Right ventricle myocardium superior (tissue), 1 donor: ENCODE measurements around the gene SFMBT2. TPM values are rescaled to one million over a fixed set of nuclear protein-coding genes. Genes with fewer than 3 reads are reported as not detected.

Experiments used
- ATAC-seq: fragments of 200-7000 bp; cut with Tn5 transposase; one replicate; pipeline ENCODE4 v1.9.1; 2020; ENCODE audit warnings: mild to moderate bottlenecking; ENCODE audit not compliant: poor library complexity
- DNase-seq: peaks from one replicate; pipeline ENCODE4 v3.0.0-alpha.2; 2020
- intact Hi-C: fragments of 100-400 bp; cut with DNase I; formaldehyde crosslinking; loops from one replicate; pipeline ENCODE4 v1.11.2; 2022
- total RNA-seq: library from RNA; stranded (reverse); fragmentation: NEBNext Ultra II Directional; extraction: Animal tissue kit (Norgen Biotek cat#: 25700); gene quantifications from one replicate; pipeline ENCODE4 v1.2.1, GENCODE V29; 2021
- donor health status: DM: no; HTN: yes; CAD: no; lungs with severe emphysema.

Gene SFMBT2
- total RNA-seq, 1 donor from 2014 or later: 9.4 TPM

DNA sequence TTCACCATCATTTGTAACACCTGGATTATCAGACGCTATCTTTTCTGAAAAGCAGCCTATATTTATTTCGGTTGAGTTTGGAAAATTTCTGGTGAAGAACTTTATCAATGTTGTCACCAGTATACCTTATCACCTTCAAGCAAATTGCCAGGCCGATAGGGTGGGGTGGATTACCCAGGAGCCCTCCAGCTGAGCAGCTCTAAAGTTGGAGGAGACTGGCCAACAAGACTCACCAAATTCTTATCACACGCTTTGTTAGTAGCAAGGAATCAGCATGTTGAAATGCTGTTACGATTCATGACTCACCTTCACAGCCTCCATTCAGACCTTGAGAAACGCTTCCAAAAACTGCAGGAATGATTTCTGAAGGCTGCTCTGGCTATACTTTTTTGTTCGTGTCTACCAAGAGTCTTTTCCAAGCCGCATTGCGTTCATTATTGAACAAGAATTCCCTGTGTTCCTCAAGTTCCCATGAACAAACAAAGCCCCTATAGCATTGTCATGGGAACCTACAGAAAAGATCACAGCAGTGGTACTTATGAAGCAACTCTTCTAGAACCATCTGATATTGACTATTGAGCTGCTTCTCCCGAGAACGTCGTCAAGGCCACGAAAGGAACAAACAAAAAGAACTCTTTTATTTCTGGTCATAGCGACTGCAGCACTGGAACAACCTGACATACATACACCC, 291.4 kb downstream of the SFMBT2 start:
- no peak for DNase-seq
- intact Hi-C loops: loop anchor here (5.0 to 10.0 kb wide), 2 partner anchors 135 to 298 kb away; no protein-coding TSS in a partner anchor
- ATAC-seq: no peak

DNA sequence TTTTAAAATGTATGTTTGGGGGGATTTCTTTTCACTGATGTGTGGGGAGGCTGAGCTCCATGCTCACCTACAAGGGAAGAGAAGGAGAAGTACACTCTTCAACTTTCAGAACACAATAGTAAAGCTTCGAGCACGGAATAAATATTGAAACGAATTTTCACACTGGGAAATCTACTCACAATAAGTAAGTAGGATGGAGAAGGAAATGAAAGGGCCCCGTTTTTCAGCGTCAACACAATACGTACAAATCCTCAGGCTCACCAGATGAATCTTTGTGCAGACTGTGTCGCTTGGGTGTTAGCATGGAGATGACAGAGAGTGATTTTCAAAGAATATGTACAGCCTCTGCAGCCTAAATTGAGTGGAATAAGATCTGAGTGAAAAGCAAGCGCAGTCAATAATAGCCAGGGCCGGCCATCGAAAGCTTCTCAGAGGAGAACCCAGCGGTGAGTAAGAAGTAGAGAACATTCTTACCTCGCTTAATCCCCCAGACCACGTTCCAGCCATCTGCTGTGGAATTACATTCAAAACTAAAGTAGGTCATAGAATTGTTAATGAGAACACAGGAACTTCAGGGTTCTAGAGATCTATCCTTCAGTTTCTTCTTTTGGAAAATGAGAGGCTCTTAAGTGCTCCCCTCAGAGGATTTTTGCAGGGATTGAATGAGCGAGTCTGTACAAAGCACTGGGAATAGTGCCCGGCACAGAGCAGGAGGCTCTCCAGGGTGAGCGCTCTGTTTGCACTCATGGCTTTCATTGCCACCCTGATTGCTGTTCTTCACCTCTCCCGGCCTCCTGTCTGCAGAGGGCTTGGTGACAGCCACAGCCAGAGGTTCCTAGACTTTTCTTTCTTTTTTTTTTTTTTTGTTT, 292.8 kb downstream of the SFMBT2 start:
- intact Hi-C loops: no loop called here
- DNase-seq: no peak
- no peak for ATAC-seq

DNA sequence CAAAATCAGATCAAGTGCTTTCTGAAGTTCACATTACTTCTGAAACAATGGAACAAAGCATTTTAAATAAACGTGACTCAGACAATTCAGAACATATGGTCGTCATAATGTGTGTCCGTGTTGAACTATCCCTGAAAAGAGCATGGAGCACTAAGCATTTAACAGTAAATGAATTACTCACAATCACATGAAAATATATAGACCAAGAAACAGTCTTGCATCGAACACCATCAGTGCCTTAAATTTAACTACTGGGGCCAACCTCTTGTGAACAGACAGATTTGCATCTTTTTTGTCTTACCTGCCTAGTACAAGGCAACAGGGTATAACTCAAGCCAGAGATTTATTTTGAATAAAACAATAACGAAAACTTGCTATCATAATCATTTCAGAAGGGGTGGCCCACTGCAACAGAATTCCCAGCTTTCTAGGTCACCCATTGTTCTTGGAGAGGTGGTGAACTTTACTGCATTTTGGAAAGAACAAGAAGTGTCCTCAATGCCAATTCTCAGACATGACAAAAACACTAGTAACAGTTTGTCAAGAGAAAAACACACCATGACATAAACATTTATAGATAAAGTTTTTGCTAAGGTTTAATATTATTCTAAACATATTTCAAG, 293.5 kb downstream of the SFMBT2 start:
- DNase-seq: no peak
- no peak for ATAC-seq
- intact Hi-C loops: no loop called here

DNA sequence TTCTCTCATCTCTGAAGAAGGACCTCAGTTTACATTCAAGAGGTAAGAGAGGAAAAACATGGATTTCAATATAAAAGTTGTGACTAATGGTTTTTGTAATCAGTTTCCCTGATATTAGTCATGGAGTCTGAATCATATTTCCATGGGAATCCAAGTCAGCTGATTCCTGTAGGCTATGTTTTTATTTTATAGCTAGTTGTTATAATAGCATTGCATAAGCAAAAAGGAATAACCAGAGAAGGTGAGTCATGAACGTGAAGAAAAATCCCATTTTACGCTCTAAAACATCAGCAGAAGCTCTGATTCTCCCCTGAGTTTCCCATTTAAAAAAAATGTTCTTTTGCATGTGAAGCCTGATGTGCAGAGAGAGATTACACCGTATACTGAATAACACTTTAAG, 299.3 kb downstream of the SFMBT2 start:
- intact Hi-C loops: no loop called here
- ATAC-seq: no peak
- DNase-seq: no peak

DNA sequence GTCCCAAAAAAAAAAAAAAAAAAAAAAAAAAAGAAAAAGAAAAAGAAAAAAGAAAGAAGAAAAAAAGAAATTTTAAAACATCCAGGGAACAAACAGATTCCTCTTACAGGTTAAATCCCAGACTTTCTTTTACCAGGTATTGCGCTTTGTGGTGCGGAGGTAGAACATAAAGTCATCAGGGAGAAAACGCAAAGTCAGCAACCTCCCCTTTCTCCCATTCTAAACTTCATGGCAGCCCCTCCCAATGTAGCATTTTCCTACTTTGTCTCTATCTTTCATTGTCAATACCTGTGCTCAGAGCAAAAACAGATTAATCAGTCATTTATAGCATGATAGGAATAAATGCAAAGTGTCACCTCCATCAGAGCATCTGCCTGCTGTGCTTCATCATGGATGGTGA, 299.7 kb downstream of the SFMBT2 start:
- no peak for ATAC-seq
- DNase-seq: no peak
- intact Hi-C loops: no loop called here
